CD1c-positive myeloid dendritic cell (primary cell): ENCODE measurements around the gene GPBAR1.

Source experiments
- DNase-seq: peaks from one replicate; pipeline ENCODE4 v3.0.0-alpha.2; 2016; ENCODE audit errors: extremely low spot score

The GPBAR1 gene

DNA sequence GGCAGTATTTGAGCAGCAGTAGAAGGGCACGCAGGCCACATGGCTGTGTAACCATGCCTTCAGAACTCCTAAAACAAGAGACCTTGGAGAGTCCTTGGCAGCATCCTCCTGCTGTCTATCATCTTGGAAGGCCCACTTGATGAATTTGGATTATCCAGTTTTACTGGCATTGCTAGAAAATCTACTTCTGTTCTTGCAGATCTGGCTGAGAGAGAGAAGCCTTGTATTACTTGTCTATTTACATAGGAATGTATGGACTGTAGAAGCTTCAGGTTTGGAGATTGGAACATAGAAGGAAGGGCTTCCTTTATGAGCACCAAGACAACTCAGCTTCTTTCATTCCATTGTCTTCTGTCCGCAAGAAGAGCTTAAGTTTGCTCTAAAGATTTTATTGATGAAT is 16.1 kb upstream of the GPBAR1 start:
- DNase-seq, result no peak

DNA sequence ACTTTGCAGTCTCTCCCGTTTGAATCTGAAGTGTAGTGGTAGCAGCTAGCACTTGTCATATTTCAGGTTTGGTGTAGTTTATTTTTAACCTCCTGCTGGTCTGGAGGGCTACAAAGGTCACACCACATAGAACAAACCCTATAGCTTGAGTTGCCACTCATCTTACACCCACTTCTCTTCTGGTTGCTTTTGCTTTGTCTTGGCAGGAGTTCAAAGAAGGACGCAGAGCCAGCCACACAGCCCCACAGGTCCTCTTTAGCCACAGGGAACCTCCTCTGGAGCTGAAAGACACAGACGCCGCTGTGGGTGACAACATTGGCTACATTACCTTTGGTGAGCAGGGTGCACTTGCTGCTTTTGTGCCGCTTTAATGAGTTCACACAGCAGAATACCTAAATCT is 15.6 kb upstream of the GPBAR1 start:
- DNase-seq, result no peak

DNA sequence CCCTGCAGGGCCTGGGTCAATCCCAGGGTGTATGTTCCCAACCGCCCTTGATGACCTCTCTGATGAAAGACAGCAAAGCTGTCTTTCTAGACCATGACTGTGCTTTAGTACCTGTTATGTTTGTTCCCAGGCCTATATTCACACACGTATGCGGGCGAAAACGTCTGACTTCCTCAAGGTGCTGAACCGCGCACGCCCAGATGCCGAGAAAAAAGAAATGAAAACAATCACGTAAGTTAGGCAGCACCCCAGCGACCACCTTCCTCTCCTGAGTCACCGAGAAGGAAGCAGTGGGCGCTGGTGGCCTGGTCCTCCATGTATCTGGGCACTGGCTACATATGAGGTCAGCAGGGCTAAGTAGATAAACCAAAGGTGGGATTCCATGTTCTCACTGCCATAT is 11.1 kb upstream of the GPBAR1 start:
- DNase-seq, result peak; percentile 57

DNA sequence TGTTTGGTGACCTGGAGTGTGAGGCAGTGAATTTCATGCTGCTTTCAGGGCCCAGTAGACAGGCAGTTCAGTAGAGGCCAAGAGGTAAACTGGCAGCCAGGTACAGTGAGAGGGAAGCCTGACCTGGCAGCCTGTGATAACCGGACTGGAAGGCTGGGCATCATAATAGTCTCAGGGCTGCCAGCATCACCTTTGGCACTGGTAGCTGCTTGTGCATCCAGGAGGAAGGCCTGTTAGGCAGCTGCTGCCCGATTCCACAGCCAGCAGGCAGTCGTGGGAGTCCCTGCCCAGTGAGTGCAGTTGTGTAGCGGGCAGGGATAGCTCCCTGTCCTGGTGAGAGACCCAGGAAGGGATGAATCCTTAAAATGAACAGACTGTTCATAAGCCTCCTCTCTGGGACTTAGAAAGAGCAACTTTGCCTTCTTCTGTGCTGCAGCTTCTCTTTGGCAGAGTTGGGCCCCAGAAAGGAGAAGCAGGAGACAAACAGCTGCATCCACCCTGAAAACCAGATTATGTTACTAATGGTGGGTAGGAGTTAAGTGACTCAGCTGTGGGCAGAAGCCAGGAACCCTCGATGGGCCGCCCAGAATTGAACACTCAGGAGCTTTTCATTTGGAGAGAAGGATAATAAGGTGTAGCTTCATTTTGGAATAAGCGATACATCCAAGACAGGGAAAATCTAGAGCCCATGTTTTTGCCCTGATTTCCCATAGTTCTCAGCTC is 8.1 kb upstream of the GPBAR1 start:
- DNase-seq, result peak; percentile 76

DNA sequence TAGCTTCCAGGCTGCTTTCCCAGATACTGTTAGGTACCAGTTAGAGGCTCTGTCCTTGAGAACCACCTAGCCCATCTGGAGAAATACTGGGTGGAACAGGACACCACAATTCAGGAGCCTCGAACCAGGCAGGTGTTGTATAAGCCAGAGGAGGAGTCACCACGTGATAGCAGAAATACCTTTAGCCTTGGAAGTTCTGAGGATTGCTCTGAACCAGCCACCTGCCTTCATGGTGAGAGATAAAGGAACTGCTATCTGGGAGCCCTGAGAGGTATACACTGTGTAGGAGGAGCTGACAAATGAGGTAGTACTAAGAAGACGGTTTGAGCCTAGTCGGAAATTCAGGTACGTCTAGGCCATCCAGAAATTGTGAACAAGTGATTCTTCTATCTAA is 7.6 kb upstream of the GPBAR1 start:
- no peak for DNase-seq

DNA sequence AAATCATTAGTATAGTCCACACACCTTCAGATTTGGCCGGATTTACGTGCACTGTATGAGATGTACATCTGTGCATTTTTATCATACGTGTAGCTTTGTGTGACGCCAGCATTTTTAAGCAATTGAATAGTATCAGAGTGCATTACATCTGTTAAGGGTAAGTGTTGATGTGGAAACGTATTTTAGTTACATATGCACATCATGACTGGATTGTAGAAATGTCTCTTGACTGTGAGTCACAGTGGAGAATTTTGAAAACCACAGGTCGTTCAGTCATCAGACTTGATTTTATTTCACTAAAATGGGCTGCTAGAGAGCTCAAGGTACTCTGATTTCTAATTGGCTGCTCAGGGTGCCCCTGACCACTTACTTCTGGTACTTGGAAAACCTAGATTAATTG is 5.4 kb upstream of the GPBAR1 start:
- peak; percentile 28 for DNase-seq

DNA sequence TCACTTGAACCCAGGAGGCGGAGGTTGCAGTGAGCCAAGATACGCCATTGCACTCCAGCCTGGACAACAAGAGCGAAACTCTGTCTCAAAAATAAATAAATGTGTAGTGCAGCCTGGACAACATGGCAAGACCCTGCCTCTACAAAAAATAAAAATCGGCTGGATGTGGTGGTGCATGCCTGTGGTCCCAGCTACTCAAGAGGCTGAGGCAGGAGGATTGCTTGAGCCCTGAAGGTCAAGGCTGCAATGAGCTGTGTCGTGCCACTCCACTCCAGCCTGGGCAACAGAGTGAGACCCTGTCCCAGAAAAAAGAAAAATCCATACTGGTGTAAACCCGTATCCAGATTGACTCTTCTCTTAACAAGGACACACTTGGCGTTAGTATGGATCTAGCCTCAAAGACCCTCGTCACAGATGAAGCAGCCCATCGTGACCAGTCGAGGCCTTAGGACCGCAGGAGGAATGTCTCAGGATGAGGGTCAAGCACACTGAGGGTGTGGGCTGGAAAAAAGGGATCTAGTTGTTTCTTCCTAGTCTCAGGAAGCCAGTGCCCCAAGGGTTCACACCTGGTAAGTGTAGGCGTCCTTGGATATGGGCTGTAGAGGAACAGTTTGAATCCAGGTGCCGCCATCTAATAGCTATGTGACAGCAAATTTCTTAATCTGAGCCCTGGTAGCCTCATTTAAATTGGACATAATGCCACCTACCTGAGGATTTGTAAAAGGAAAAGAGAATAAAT is 4.0 kb upstream of the GPBAR1 start:
- DNase-seq, result no peak

DNA sequence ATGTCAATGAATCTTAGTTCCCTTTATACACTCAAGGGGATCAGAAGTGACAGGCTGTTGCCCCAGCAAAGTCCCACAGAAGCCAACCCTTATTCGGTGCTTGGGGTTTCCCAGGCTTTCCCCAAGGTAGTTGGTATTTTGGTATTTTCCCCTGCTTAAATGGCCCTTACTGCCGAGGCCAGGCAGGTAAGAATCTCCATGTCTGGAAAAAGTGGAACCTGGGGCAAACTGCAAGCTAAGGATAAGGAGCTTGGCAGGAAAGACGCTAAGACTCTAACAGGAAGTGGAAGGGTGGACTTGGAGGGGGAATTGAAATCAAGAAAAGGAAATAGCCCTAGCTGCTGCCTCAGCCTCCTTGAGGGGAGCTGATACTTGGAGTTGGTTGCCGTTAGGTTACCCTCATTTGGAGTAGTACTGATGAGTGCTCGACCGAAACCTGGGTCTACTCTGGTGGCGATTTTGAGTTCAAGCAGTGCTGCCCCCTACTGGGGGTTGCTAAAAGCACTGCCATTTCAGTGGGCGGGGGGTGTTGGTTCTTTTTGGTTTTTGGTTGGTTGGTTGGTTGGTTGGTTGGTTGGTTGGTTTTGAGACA is 3.3 kb upstream of the GPBAR1 start:
- peak; percentile 94 for DNase-seq

DNA sequence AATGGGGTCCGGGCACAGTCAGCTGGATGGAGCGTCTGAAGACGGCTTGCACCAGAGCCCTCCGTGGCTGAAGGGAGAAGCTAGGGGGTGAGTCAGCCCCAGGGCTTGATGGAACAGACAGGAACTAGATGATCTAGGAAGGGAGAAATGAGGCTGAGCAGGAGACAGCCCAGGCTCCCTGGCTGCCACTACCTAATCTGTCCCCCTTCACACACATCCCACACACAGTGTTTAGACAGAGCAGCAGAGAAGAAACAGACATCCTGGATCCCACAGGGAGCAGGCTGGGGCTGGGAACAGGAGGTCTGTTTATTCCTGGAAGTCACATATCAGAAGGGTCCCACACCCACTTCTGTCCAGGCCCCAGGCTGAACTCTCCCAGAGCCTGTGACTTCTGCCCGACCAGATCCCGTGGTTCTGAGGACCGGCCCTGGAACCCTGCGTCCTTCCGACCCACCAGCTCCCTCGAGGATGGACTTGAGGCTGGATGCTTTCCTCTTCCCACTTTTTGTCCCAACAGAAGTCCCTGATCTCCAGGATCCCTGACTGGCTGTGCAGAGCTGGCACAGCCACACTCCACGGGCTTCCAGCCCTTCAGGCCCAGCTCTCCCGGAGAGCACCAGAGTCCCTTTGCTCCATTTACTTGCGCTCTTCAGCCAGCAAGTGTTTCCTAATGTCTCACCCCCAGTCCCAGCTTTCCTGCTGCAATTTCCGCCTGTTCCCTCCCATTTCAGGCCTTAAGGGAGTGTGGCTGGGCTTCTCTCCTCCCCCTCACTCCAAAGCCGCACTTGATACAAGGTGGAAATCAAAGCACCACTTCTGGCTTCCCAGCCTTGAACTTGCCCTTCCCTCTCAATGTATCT is 1.5 kb upstream of the GPBAR1 start:
- DNase-seq, result peak; percentile 69

DNA sequence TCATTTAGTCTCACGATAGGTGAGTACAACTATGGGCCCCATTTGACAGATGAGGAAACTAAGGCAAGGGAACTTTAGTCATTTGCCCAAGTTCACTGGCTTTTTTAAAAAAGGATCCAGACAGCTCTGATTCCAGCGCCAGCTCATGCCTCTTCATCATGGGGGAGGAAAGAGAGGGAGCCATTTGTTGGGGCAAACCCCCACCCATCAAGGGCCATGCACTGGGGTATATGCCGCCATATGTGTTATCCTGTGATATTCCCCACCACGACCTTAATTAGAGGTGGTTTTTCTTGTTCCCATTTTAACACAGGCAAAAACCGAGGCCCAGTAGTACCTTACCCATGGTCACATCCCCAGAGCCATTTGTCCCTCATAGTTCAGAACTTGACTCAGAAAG is 649 bp upstream of the GPBAR1 start:
- DNase-seq, result no peak

DNA sequence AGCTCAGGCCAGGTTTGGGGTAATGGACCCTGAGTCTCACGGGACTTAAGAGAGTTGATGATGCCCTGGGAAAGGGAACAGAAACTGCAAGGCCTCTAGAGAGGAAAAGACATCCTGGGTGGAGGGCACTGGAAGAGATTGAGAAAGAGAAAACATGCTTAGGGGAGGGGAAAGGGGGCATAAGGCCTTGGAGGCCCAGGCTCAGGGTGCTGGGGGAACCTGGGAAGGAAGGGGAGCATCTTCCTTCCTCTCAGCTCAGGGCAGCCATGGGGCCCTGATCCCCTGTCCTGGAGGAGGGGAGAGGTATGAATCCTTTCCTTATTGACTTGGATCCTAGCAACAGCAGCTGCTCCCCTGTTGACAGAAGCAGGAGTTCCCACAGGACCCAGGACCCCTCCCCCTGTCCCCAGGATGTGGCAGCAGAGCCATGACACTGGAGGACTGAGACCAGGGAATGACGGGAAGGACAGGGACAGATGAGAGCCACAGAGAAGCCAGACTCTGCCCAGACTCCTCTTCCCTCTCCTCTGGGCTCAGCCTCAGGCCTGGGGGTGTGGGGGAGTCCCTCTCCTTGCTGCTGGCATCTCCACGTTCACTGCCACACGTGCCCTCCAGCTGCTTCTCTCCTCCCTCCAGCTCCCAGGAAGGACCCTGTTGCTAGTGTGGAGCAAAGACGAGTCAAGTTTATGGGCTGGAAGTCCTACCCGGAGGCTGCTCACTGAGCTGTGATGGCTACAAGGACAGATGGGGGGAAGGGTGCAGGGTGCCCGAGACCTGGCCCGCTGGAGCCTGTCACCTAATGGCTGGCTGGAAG is 815 bp downstream of the GPBAR1 start:
- peak; percentile 50 for DNase-seq

DNA sequence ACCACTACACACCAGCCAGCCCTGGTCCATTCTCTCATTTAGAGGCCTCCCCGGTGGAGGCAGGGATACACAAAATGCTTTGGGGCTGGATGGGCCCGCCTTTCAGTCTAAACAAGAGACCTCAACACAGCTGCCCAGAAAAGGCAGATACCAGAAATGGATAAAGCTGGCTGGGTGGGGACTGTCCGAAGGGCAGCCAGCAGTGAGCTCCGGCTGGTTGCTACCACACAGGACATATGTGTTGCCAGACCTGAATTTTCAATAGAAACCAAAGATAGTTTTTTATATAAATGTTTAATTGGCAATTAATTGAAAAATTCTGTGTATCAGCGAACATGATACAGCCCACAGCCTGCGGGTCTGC is 1.4 kb downstream of the GPBAR1 start:
- no peak for DNase-seq

DNA sequence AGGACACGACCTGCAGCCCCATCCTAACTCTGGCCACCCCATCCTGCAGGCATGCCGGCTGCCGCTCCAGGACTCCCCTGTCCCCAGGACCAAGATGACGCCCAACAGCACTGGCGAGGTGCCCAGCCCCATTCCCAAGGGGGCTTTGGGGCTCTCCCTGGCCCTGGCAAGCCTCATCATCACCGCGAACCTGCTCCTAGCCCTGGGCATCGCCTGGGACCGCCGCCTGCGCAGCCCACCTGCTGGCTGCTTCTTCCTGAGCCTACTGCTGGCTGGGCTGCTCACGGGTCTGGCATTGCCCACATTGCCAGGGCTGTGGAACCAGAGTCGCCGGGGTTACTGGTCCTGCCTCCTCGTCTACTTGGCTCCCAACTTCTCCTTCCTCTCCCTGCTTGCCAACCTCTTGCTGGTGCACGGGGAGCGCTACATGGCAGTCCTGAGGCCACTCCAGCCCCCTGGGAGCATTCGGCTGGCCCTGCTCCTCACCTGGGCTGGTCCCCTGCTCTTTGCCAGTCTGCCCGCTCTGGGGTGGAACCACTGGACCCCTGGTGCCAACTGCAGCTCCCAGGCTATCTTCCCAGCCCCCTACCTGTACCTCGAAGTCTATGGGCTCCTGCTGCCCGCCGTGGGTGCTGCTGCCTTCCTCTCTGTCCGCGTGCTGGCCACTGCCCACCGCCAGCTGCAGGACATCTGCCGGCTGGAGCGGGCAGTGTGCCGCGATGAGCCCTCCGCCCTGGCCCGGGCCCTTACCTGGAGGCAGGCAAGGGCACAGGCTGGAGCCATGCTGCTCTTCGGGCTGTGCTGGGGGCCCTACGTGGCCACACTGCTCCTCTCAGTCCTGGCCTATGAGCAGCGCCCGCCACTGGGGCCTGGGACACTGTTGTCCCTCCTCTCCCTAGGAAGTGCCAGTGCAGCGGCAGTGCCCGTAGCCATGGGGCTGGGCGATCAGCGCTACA is 2.1 kb downstream of the GPBAR1 start:
- no peak for DNase-seq

DNA sequence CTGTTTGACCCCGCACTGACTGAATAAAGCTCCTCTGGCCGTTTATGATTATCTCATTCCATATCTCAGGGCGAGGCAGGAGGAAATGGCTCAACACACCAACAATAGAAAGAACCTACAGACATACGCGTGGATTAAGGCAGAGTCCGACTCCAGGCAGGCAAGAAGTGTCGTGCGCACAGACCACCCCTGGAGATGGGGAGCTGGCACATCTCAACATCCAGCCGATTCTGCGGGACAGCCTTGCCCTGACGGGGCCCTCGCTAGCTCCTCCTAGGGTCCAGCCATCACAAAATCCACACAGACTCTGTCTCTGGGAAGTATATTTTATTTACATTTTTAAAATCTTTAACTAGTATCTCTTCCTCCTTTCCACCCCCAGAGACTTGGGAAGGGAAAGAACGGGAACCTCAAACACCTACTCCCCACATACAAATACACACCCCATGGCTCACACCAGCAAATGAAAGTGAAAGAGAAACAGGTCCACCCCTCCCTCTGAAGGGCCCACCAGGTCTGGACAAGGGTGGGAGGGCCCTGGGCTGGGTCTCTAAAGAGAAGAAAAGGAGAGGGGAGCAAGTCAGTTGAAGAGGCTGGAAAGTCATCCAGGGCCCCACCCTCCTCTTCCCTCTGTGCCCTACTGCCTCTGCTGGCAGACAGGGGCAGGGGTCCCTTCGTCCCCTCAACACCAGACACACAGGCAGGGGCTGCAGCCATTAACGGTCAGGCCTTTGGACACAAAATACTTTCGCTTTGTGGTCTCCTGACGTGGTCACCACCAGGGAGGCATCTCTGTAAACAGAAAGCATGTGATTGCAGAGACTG is 3.2 kb downstream of the GPBAR1 start:
- peak; percentile 57 for DNase-seq

DNA sequence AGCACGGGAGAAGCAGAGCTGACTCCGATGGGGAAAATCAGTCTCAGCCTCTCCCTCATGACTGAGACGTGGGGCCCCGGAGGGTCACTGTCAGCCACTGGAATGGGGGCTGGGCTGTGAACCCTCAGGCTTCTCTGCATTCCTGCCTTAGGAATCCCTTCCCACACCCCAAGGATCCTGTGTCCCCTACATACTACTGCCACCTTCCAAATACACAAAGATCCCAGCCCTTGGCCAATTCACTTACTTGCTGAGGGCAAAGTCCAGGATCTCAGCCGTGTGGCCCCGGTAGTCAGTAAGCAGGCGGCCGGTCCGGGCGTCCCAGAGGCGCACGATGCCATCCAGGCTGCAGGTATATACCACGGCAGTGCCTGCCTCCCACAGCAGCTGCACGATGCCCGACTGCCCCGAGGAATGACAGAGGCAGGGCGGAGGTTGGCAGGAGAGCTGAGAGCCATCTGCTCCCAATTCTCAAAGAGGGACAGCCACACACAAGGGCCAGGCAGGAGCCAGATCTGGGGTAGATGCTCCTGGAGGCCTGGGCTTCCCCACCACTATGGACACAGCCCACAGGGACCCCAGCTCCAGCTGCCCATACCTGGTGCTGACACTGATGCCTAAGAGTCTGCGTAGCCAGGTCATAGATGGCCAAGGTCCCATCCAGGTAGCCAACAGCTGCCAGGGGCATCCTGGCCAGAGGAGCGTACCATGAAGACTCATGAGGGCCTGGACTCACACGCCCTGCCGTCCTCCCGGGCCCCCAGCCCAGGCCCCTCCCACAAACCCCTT is 4.2 kb downstream of the GPBAR1 start:
- no peak for DNase-seq

DNA sequence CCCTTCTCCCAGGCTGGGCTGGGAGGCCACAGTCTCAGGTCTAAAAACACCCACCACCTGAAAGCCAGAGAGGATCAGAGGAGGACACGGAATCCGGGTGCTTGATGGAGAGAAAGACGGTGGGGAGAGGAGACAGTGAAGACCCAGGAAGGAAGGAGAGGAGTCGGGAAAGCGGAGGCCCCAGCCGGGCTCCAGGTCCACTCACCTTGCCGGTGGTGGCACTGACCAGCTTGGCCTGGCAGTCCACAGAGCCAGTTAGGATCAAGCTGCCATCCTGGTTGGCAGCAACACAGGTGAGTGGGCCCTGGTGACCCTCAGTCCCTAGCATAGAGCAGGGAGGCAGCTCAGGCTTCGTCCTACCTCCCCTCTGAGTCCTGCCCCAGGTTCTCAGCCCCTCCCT is 4.8 kb downstream of the GPBAR1 start:
- no peak for DNase-seq

DNA sequence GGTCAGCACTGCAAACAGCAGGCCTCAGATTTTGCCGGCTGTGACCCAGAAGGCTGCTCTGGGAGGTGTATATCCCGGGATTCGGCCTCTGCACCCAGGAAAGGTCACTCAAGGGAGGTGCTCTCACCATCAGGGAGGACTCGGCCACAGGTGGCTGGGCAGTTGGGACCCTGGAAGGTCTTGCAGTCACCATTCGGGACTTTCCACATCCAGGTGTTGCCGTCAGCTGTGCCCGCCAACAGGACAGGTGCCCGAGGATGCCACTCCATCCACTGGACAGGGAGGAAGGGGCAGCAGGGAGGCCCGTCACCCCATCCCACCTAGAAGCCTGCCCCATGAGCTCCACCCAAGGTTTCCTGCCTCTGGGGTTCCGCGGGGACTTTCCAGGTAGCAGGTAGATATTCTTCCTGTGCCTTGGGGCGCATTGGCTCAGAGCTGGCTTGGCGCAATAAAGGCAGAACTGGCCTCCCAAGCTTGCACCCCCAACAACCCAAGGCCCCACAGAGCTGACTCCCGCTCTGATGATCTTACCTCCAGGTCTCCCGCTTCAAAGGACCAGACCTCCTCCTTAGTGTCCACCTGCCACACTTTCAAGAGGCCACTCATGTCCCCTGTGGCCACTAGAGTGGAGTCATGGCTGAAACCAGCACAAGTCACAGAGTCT is 5.6 kb downstream of the GPBAR1 start:
- DNase-seq, result no peak

DNA sequence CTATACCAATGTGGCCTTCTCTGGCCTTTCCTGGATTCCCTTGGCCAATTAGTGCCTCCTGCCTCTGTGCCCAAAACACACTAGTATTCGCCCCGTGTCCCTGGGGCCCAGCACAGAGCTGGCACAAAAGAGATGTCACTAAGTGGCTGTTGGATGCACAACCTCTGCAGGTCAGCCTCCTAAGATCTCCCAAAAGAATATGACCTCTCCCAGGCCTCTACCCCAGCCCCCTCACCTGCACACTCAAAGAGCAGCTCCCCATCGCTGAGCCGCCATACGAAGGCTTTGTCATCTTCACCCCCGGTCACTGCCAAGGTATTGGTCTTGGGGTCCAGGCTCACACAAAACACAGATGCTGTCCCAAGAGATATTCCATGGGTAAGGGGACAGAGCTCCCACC is 6.4 kb downstream of the GPBAR1 start:
- no peak for DNase-seq
